SK-N-SH (cell line): Measurements from ENCODE around the gene ADAMTS20. TPM values are rescaled to one million over a fixed set of nuclear protein-coding genes. Genes with fewer than 3 reads are reported as not detected.

Experiments
- CTCF ChIA-PET: fragments of 300-600, 350-600 bp; formaldehyde crosslinking; extraction: SDS; loops from one replicate; lab custom pipeline; 2021; lab: Yijun Ruan, JAX
- POLR2A ChIA-PET: fragments of 350-600 bp; sonication (Branson Sonifier 250); formaldehyde crosslinking; extraction: SDS; loops from one replicate; lab custom pipeline; 2020; ENCODE audit warnings: antibody characterized with exemption, inconsistent platforms; lab: Yijun Ruan, JAX
- DNase-seq: peaks from one replicate; pipeline ENCODE4 v3.0.0; 2012
- H2AFZ ChIP-seq: fragments of 200-600 bp; sonication (generic); 2 replicates; pipeline ENCODE4 v1.8.1; 2016; ENCODE audit warnings: antibody characterized with exemption, mild to moderate bottlenecking, low read depth
- H3F3A ChIP-seq: fragments of 200-600 bp; sonication (generic); replicated peaks from 2 replicates; pipeline ENCODE3; 2016; ENCODE audit warnings: antibody characterized with exemption, mild to moderate bottlenecking; ENCODE audit not compliant: insufficient read depth
- H3K27ac ChIP-seq, 2 experiments: fragments of 200-500 bp in 1 of 2; fragments of 200-600 bp in 1 of 2; sonication (Bioruptor generic) in 1 of 2; sonication (generic), shearing (Covaris generic) in 1 of 2; 2 replicates each; pipeline versions ENCODE4 v1.5.1 to v1.6.1; 2014 to 2016; ENCODE audit warnings: low read depth in 2 of 2, inconsistent platforms in 1 of 2, low read length in 1 of 2, mild to moderate bottlenecking in 1 of 2, mixed read lengths in 1 of 2
- H3K27me3 ChIP-seq: fragments of 200-600 bp; sonication (generic), shearing (Covaris generic); 2 replicates; pipeline ENCODE4 v1.6.1; 2016; ENCODE audit warnings: mixed run types; ENCODE audit not compliant: insufficient read depth
- H3K36me3 ChIP-seq, 2 experiments: fragments of 200-500 bp in 1 of 2; fragments of 200-600 bp in 1 of 2; sonication (Bioruptor generic) in 1 of 2; sonication (generic) in 1 of 2; replicated peaks in 1 of 2; 2 replicates each; pipeline versions ENCODE3 to v1.5.1; 2014 to 2016; ENCODE audit warnings: low read length in 1 of 2, mild to moderate bottlenecking in 1 of 2; ENCODE audit not compliant: insufficient read depth in 2 of 2, control insufficient read depth in 1 of 2
- H3K4me1 ChIP-seq, 2 experiments: fragments of 200-500 bp in 1 of 2; fragments of 200-600 bp in 1 of 2; sonication (Bioruptor generic) in 1 of 2; sonication (generic), shearing (Covaris generic) in 1 of 2; 2 replicates each; pipeline versions ENCODE4 v1.5.1 to v1.6.1; 2014 to 2016; ENCODE audit warnings: low read depth in 1 of 2, low read length in 1 of 2, mixed run types in 1 of 2; ENCODE audit not compliant: insufficient read depth in 2 of 2, control insufficient read depth in 1 of 2
- H3K4me2 ChIP-seq: fragments of 200-600 bp; sonication (generic), shearing (Covaris generic); 2 replicates; pipeline ENCODE4 v1.6.1; 2017; ENCODE audit warnings: mixed run types
- H3K4me3 ChIP-seq, 2 experiments: fragments of 200-500 bp in 1 of 2; fragments of 200-600 bp in 1 of 2; sonication (Bioruptor generic) in 1 of 2; sonication (generic), shearing (Covaris generic) in 1 of 2; 2 replicates each; pipeline versions ENCODE4 v1.5.1 to v1.8.1; 2014 to 2016; ENCODE audit warnings: low read depth in 2 of 2, inconsistent platforms in 1 of 2, low read length in 1 of 2, mild to moderate bottlenecking in 1 of 2, mixed read lengths in 1 of 2, moderate library complexity in 1 of 2
- H3K79me2 ChIP-seq: fragments of 200-600 bp; sonication (generic); 2 replicates; pipeline ENCODE4 v1.8.1; 2017; ENCODE audit warnings: mild to moderate bottlenecking; ENCODE audit not compliant: insufficient read depth
- H3K9ac ChIP-seq: fragments of 200-600 bp; sonication (generic); 2 replicates; pipeline ENCODE4 v1.6.1; 2017; ENCODE audit warnings: mixed run types
- H3K9me2 ChIP-seq: fragments of 200-600 bp; sonication (generic); 2 replicates; pipeline ENCODE4 v1.6.1; 2017; ENCODE audit warnings: mixed run types
- H3K9me3 ChIP-seq: fragments of 200-600 bp; sonication (generic); 2 replicates; pipeline ENCODE4 v1.6.1; 2017; ENCODE audit warnings: mixed run types, mild to moderate bottlenecking, moderate library complexity
- H4K20me1 ChIP-seq: fragments of 200-600 bp; sonication (generic); 2 replicates; pipeline ENCODE4 v1.6.1; 2017; ENCODE audit warnings: mild to moderate bottlenecking, mixed run types; ENCODE audit not compliant: insufficient read depth
- ELF1 ChIP-seq: IDR thresholded peaks from 2 replicates; pipeline ENCODE4 v1.4.0; 2012
- EZH2phosphoT487 ChIP-seq: fragments of 200-600 bp; sonication (generic); IDR thresholded peaks from 2 replicates; pipeline ENCODE4 v1.6.1; 2017; ENCODE audit warnings: low read depth, mixed run types, mild to moderate bottlenecking, antibody characterized with exemption, moderate library complexity, borderline replicate concordance
- FOSL2 ChIP-seq: IDR thresholded peaks from 2 replicates; pipeline ENCODE4 v1.4.0; 2012; ENCODE audit warnings: low read depth, mild to moderate bottlenecking, moderate library complexity, borderline replicate concordance
- GABPA ChIP-seq: IDR thresholded peaks from 2 replicates; pipeline ENCODE4 v1.4.0; 2012; ENCODE audit warnings: low read depth, mild to moderate bottlenecking
- GATA2 ChIP-seq: sonication (generic); formaldehyde crosslinking; IDR thresholded peaks from 2 replicates; pipeline ENCODE4 v1.5.0; 2020; ENCODE audit warnings: mild to moderate bottlenecking, missing genetic modification reagents
- JUND ChIP-seq: IDR thresholded peaks from 2 replicates; pipeline ENCODE4 v1.4.0; 2012
- MAX ChIP-seq: IDR thresholded peaks from 2 replicates; pipeline ENCODE4 v1.4.0; 2012; ENCODE audit warnings: low read depth
- NRF1 ChIP-seq: IDR thresholded peaks from 2 replicates; pipeline ENCODE4 v1.6.1; 2012; ENCODE audit warnings: low read depth, mild to moderate bottlenecking, low read length
- PBX3 ChIP-seq: IDR thresholded peaks from 2 replicates; pipeline ENCODE4; 2012
- RAD21 ChIP-seq: IDR thresholded peaks from 2 replicates; pipeline ENCODE4 v1.6.1; 2012; ENCODE audit warnings: mild to moderate bottlenecking, low read length
- TEAD4 ChIP-seq: IDR thresholded peaks from 2 replicates; pipeline ENCODE4 v1.4.0; 2012; ENCODE audit warnings: mild to moderate bottlenecking, borderline replicate concordance; ENCODE audit not compliant: insufficient read depth
- YY1 ChIP-seq: IDR thresholded peaks from 2 replicates; pipeline ENCODE4 v1.4.0; 2012; ENCODE audit warnings: low read depth, mild to moderate bottlenecking
- ZBTB33 ChIP-seq: IDR thresholded peaks from 2 replicates; pipeline ENCODE4 v1.4.0; 2012; ENCODE audit warnings: low read depth, borderline replicate concordance
- WGBS: methylation state at CpG from one replicate; pipeline ENCODE4 v1.1.6; 2017; ENCODE audit warnings: low lambda C conversion rate; 5-methylcytosine and 5-hydroxymethylcytosine counted together
- polyA plus RNA-seq, 3 experiments: library from polyadenylated mRNA; depleted of rRNA; stranded (reverse); fragments of >200 nt; gene quantifications; 2 replicates each; pipeline ENCODE4 v1.2.3, GENCODE V29; 2012
- TF ChIP-seq, protein P1 (sequence below): fragments of 150-350 bp; IDR thresholded peaks from 2 replicates; pipeline ENCODE4 v1.6.1; 2016; ENCODE audit warnings: mild to moderate bottlenecking, low read depth, low read length
- TF ChIP-seq, protein P2 (sequence below): IDR thresholded peaks from 2 replicates; pipeline ENCODE4 v1.6.1; 2012; ENCODE audit warnings: mild to moderate bottlenecking, low read depth, low read length, moderate library complexity

The ADAMTS20 gene
- polyA plus RNA-seq, 1 of the 3 experiments (the other 2 are of a cell fraction) = not detected

DNA sequence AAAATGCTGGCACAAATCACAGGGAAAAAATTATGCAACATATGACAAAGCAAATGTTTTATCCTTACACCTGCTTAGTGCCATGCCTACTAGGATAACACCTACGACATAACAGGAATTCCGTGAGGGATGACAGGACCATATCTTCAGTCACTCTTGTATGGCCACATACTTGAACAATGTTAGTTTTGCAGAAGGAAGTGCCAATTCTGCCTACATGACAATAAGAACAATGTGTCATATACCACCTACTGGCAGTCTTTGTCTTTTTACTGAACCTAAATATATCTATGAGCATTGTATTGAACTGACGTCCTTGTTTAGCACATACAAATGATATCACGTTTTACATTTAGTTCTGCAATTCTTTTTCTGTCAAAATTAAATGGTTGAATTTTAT lies 234.0 kb downstream of the ADAMTS20 start (continued):
- TF ChIP-seq YY1 = no peak
- no peak for TF ChIP-seq EZH2phosphoT487
- no peak for TF ChIP-seq ELF1
- TF ChIP-seq GABPA = no peak
- TF ChIP-seq RAD21 = no peak
- TF ChIP-seq, protein P1, sequence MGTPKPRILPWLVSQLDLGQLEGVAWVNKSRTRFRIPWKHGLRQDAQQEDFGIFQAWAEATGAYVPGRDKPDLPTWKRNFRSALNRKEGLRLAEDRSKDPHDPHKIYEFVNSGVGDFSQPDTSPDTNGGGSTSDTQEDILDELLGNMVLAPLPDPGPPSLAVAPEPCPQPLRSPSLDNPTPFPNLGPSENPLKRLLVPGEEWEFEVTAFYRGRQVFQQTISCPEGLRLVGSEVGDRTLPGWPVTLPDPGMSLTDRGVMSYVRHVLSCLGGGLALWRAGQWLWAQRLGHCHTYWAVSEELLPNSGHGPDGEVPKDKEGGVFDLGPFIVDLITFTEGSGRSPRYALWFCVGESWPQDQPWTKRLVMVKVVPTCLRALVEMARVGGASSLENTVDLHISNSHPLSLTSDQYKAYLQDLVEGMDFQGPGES = no peak
- no peak for TF ChIP-seq JUND
- no peak for TF ChIP-seq NRF1
- TF ChIP-seq GATA2 (CRISPR knock-in tag) = no peak
- TF ChIP-seq ZBTB33 = no peak

- H4K20me1 ChIP-seq = no peaks in the 10 kb centered on the region
- H3K9me2 ChIP-seq = no peaks in the 10 kb centered on the region
- H3F3A ChIP-seq = no peaks in the 10 kb centered on the region
- no peaks in the 10 kb centered on the region; a peak in 1 of 4 replicates for H3K4me1 ChIP-seq
- H3K9me3 ChIP-seq = no peaks in the 10 kb centered on the region
- POLR2A ChIA-PET = no interaction called here
- no peak overlapping the region for H3K9ac ChIP-seq
- H3K27me3 ChIP-seq = no peaks in the 10 kb centered on the region
- CTCF ChIA-PET = no interaction called here
- TF ChIP-seq PBX3 (no peak), YY1 (no peak), FOSL2 (no peak), MAX (no peak), TEAD4 (no peak), ZBTB33 (no peak), GATA2 (CRISPR knock-in tag) (no peak)
- TF ChIP-seq, protein P2, sequence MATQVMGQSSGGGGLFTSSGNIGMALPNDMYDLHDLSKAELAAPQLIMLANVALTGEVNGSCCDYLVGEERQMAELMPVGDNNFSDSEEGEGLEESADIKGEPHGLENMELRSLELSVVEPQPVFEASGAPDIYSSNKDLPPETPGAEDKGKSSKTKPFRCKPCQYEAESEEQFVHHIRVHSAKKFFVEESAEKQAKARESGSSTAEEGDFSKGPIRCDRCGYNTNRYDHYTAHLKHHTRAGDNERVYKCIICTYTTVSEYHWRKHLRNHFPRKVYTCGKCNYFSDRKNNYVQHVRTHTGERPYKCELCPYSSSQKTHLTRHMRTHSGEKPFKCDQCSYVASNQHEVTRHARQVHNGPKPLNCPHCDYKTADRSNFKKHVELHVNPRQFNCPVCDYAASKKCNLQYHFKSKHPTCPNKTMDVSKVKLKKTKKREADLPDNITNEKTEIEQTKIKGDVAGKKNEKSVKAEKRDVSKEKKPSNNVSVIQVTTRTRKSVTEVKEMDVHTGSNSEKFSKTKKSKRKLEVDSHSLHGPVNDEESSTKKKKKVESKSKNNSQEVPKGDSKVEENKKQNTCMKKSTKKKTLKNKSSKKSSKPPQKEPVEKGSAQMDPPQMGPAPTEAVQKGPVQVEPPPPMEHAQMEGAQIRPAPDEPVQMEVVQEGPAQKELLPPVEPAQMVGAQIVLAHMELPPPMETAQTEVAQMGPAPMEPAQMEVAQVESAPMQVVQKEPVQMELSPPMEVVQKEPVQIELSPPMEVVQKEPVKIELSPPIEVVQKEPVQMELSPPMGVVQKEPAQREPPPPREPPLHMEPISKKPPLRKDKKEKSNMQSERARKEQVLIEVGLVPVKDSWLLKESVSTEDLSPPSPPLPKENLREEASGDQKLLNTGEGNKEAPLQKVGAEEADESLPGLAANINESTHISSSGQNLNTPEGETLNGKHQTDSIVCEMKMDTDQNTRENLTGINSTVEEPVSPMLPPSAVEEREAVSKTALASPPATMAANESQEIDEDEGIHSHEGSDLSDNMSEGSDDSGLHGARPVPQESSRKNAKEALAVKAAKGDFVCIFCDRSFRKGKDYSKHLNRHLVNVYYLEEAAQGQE = no peak
- no peak overlapping the region for H2AFZ ChIP-seq
- no peak overlapping the region for H3K4me2 ChIP-seq
- no peaks in the 10 kb centered on the region for H3K79me2 ChIP-seq
- H3K36me3 ChIP-seq = no peaks in the 10 kb centered on the region
- H3K27ac ChIP-seq = no peak overlapping the region
- no peak overlapping the region for H3K4me3 ChIP-seq
- 43% methylated on average over 3 of the region's 3 CpGs for WGBS
- no peak for DNase-seq
Measured at GRCh38 chr12:43317156-43317555, 234.8 kb downstream of the ADAMTS20 start.
